ENCODE results near the gene ZNF638.

ZNF638 gene

DNA sequence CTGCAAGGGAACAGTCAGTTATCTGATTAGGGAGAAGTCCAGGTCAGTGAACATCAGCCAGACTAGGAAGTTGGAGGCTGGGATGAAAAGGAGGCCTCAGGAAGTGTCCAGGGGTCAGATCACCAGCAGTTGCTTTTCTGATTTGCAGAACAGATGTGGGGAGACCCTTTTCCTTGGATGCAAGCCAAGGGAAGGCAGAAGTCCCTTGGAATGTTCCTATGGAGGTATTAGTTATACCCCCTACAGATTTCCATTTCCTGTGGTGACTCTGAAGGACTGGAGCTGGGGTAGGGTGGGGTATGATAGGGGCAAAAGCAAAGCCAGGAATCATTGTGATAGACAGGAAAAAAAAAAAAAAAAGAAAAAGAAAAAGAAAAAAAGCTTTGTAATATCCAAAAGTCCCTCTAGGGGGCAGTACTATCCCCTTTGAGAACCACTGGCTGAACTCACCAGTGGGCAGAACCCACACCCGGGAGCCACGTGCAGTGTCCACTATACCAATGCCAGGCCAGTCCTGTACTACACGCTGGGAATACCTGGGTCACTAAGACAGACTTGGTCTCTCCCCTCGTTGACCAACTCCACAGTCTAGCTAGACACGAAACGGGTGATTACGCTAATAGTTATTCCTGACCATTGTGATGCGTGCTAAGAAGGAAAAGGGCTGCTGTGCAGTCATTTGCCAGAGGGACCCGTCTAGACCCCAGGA is 129.2 kb downstream of the ZNF638 start:
- H3K4me3 ChIP-seq (ENCODE audit: insufficient read depth, low read length, poor library complexity, severe bottlenecking) = no peak overlapping the region
- no peak overlapping the region for H3K27ac ChIP-seq (ENCODE audit: low read depth, low read length)
- H3F3A ChIP-seq (ENCODE audit: insufficient read depth) = no peaks in the 10 kb centered on the region
- no peaks in the 10 kb centered on the region for H3K27me3 ChIP-seq (ENCODE audit: low read length)
- no peak overlapping the region for H3K4me2 ChIP-seq (ENCODE audit: low read depth, low read length, poor library complexity, severe bottlenecking)
- H3K9me3 ChIP-seq (ENCODE audit: insufficient read depth, low read length) = peaks cover 15% of the 10 kb centered on the region; the same call in 1 of the 2 replicates
- H3K9me2 ChIP-seq (replicated peaks; ENCODE audit: insufficient read depth, low read length) = no peaks in the 10 kb centered on the region
- no peak overlapping the region for H3K9ac ChIP-seq (ENCODE audit: low read length)
- TF ChIP-seq, protein P1, sequence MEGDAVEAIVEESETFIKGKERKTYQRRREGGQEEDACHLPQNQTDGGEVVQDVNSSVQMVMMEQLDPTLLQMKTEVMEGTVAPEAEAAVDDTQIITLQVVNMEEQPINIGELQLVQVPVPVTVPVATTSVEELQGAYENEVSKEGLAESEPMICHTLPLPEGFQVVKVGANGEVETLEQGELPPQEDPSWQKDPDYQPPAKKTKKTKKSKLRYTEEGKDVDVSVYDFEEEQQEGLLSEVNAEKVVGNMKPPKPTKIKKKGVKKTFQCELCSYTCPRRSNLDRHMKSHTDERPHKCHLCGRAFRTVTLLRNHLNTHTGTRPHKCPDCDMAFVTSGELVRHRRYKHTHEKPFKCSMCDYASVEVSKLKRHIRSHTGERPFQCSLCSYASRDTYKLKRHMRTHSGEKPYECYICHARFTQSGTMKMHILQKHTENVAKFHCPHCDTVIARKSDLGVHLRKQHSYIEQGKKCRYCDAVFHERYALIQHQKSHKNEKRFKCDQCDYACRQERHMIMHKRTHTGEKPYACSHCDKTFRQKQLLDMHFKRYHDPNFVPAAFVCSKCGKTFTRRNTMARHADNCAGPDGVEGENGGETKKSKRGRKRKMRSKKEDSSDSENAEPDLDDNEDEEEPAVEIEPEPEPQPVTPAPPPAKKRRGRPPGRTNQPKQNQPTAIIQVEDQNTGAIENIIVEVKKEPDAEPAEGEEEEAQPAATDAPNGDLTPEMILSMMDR (IDR thresholded peaks at IDR 0.05; ENCODE audit: insufficient read depth, low read length, poor library complexity, severe bottlenecking) = no peak
- TF ChIP-seq EZH2phosphoT487 (conservative IDR thresholded peaks at IDR 0.05; ENCODE audit: low read length) = no peak
- H4K20me1 ChIP-seq (ENCODE audit: low read depth, low read length) = no peaks in the 10 kb centered on the region
- H2AFZ ChIP-seq (ENCODE audit: low read depth, low read length, severe bottlenecking) = no peak overlapping the region
- no peaks in the 10 kb centered on the region for H3K36me3 ChIP-seq (ENCODE audit: low read length)
- no peaks in the 10 kb centered on the region for H3K79me2 ChIP-seq (ENCODE audit: insufficient read depth, low read length)

DNA sequence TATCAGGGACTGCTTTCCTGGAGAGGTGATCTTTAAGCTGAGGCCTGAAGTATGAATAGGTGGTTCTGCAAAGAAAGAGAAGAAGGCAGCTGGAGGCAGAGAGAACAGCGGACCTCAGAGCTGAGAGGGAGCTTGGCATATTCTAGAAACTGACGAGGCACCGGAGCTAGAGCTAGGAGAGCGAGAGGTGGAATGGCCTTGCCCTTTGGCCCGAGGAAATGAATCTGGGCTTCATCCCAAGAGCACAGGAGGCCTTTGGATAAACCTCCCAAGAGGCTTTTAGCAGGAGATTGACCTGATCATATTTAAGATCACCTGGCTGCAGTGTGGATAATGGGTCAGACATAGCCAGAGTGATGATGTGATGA is 129.7 kb downstream of the ZNF638 start:
- Histone ChIP-seq H4K20me1 (ENCODE audit: low read depth, low read length) (no peaks in the 10 kb centered on the region), H3K27me3 (ENCODE audit: low read length) (no peaks in the 10 kb centered on the region), H3K79me2 (ENCODE audit: insufficient read depth, low read length) (no peaks in the 10 kb centered on the region), H3K27ac (ENCODE audit: low read depth, low read length) (no peak overlapping the region), H3K9ac (ENCODE audit: low read length) (no peak overlapping the region), H3F3A (ENCODE audit: insufficient read depth) (no peaks in the 10 kb centered on the region), H3K9me2 (replicated peaks; ENCODE audit: insufficient read depth, low read length) (no peaks in the 10 kb centered on the region), H3K4me3 (ENCODE audit: insufficient read depth, low read length, poor library complexity, severe bottlenecking) (no peak overlapping the region), H3K9me3 (ENCODE audit: insufficient read depth, low read length) (peaks cover 15% of the 10 kb centered on the region; the same call in 1 of the 2 replicates), H2AFZ (ENCODE audit: low read depth, low read length, severe bottlenecking) (no peak overlapping the region), H3K36me3 (ENCODE audit: low read length) (no peaks in the 10 kb centered on the region), H3K4me2 (ENCODE audit: low read depth, low read length, poor library complexity, severe bottlenecking) (no peak overlapping the region)
- TF ChIP-seq EZH2phosphoT487 (conservative IDR thresholded peaks at IDR 0.05; ENCODE audit: low read length) = no peak
- TF ChIP-seq, protein P1 (IDR thresholded peaks at IDR 0.05; ENCODE audit: insufficient read depth, low read length, poor library complexity, severe bottlenecking) = no peak

DNA sequence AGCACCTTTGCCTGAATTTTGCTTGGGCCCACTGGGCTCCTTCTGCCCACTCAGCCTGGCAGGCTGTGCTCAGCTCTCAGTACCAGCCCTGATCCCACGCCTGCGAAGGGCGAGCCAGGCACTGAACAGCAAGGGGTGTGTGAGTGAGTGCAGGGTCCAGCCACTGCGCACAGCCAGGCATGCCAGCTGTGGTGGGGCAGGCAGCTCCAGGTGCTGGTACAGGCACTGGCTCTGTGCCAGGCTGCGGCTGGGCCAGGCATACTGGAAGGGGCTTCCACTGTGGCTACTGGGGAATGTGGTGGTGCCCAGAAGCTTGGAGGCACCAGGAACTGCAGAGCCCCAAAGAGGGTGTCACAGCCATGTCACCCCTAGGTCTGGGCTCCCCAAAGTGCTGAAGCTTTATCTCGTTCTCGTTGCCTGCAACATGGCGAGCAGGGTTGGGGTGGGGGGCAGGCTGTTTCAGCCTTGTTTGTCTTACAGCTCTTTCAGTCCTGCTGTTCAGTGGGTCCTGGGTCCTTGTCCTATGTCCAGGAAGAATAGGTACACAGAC is 130.5 kb downstream of the ZNF638 start:
- H3K9me2 ChIP-seq (replicated peaks; ENCODE audit: insufficient read depth, low read length) = no peaks in the 10 kb centered on the region
- H3K4me3 ChIP-seq (ENCODE audit: insufficient read depth, low read length, poor library complexity, severe bottlenecking) = no peak overlapping the region
- H3K27ac ChIP-seq (ENCODE audit: low read depth, low read length) = no peak overlapping the region
- H4K20me1 ChIP-seq (ENCODE audit: low read depth, low read length) = no peaks in the 10 kb centered on the region
- H3K79me2 ChIP-seq (ENCODE audit: insufficient read depth, low read length) = no peaks in the 10 kb centered on the region
- no peak overlapping the region for H3K4me2 ChIP-seq (ENCODE audit: low read depth, low read length, poor library complexity, severe bottlenecking)
- H3K36me3 ChIP-seq (ENCODE audit: low read length) = no peaks in the 10 kb centered on the region
- no peak overlapping the region for H2AFZ ChIP-seq (ENCODE audit: low read depth, low read length, severe bottlenecking)
- H3K9me3 ChIP-seq (ENCODE audit: insufficient read depth, low read length) = peaks cover 15% of the 10 kb centered on the region; the same call in 1 of the 2 replicates
- no peaks in the 10 kb centered on the region for H3K27me3 ChIP-seq (ENCODE audit: low read length)
- TF ChIP-seq, protein P1 (IDR thresholded peaks at IDR 0.05; ENCODE audit: insufficient read depth, low read length, poor library complexity, severe bottlenecking) = no peak
- TF ChIP-seq EZH2phosphoT487 (conservative IDR thresholded peaks at IDR 0.05; ENCODE audit: low read length) = no peak
- H3F3A ChIP-seq (ENCODE audit: insufficient read depth) = no peaks in the 10 kb centered on the region
- no peak overlapping the region for H3K9ac ChIP-seq (ENCODE audit: low read length)
